Daoy (cell line): ENCODE measurements around the gene GFY. TPM values are rescaled to one million over a fixed set of nuclear protein-coding genes. Genes with fewer than 3 reads are reported as not detected.

Experiments used
- DNase-seq: peaks from one replicate; pipeline ENCODE4 v3.0.0-alpha.2; 2015; ENCODE audit warnings: low read depth
- total RNA-seq: library from RNA; depleted of rRNA; stranded (reverse); fragments of >200 nt; shearing (Covaris generic); gene quantifications from 2 replicates; pipeline ENCODE4 v1.2.3, GENCODE V29; 2014; rRNA removed

GFY gene, protein sequence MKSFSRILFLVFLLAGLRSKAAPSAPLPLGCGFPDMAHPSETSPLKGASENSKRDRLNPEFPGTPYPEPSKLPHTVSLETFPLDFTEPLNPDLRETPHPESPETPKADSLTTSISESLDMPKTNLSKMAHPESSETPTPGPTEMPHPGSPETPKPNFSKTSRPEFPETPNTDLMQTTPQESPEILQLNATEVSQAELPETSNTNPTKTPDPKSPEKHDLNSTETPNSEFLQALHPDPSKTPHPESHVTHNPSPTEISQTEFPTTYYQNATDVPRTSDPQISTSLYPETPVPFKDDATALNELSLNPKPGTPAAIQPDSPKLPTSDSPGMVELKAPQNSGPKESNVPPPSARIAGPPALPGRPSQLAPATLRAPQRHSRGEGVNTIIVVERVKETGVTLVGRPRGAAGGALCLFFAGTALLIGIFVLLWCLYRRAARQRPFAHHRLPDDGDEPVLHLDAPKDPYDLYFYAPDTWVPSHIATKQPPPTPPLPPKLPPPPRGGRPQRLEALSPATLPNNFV
- not detected in 2 replicates for total RNA-seq

DNA sequence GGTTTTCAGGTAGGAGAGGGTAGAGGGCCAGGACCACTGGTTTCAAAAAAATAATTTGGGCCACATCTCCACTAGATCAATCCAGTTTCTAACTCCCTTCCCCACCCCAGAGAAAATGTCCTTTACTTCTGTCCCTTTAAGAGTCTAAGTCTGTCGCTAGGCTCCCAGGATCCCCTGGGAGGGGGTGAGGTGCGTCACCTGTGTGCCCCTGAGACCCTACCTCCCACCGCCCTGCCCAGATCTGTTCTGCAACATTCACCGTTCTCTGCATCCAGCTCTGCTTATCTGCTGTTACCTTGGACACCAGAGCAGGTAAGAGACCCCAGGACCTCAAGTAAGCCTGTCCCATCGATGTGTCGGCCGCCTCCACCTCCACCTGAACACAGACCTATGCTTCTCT is at the start of gene GFY:
TSS of gene GFY (plus strand) at position 211 of the 400 bp plus-strand sequence. CDS start 1,043 bp downstream, outside the sequence.
- no peak for DNase-seq

DNA sequence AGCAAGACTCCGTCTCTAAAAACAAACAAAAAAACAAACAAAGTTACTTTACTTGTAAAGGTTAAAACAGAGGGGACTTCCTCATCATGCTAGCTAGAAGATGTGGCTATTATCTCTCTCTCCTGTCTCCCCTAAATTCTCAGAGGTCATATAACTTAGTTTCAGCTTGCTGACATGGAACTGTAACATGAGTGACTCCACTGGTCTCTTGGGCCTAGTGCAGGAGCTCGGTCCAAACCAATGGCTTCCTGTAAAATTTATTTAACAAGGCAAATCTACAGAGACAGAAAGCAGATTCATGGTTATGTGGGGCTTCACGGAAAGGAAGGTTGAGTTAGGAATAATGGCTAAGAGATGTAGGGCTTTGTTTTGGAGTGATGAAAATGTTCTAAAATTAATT is 46.7 kb upstream of the GFY start:
- DNase-seq, result no peak

DNA sequence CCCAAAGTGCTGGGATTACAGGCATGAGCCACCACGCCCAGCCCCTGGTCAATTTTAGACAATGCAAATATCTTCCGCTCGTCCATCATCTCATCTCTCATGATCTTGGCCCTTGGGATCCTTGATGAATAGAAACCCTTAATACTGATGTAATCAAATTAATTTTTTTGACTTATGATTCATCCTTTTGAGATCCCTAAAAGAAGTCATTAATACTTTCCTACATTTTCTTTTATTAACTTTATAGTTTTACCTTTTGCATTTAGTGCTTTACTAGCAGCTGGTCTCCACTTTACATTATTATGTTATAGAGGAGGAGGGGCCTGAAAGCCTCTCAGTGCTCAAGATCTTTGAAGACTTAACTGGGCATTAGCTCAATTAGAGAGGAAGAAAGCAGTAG is 44.8 kb upstream of the GFY start:
- DNase-seq, result no peak

DNA sequence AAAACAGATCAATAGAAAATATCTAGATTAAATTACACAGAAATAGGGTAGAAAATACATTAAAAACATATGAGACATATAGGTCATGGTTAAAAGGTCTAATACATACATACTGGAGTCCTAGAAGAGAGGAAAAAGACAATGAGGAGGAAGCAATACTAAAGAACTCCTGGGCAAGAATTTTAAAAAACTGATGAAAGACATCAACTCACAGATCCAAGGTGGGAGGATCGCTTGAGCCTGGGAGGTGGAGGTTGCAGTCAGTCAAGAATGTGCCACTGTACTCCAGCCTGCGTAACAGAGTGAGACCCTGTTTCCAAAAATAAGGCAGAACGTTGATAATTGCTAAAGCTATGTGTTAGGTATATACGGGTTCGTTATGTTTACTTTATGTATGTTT is 42.5 kb upstream of the GFY start:
- no peak for DNase-seq

DNA sequence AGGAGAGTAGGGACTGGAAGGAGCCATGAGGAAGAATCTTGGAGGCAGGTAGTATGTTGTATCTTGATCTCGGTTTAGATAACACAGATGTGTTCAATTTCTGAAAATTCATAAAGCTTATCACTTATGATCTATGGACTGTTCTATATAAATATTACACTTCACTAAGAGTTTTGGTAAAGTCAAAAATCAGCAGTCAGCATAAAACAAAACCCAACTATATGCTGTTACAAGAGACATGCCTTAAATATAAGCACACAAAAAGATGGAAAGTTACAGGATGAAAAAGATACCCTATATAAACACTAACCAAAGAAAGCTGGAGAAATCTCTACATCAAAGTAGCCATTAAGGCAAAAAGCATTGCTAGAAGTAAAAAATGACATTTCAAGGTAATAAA is 41.6 kb upstream of the GFY start:
- no peak for DNase-seq

DNA sequence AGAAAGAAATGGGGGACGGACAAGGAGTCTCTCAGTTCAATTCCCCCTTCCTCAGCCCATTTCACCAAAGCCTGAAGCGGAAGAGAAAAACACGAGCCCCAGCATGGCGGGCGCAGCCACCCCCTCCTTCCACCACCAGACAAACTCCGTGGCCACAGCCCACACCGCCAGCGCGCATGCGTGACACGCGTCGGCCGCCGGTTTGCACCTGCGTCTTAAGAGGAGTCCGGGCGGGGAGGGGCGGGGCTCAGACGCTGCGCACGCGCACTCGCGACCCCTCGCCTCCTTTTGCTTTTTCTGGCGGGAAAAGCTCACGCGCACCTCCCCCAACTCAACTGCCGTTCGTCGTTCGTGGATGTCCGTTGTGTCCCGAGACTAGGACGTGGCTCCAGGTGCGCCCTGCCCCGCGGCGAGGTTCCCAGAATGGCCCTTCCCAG is 37.2 kb upstream of the GFY start, which contains the start of gene KASH5:
TSS of gene KASH5 (plus strand) at position 314 of the 437 bp plus-strand sequence. CDS start 2,635 bp downstream, outside the sequence.
- no peak for DNase-seq

DNA sequence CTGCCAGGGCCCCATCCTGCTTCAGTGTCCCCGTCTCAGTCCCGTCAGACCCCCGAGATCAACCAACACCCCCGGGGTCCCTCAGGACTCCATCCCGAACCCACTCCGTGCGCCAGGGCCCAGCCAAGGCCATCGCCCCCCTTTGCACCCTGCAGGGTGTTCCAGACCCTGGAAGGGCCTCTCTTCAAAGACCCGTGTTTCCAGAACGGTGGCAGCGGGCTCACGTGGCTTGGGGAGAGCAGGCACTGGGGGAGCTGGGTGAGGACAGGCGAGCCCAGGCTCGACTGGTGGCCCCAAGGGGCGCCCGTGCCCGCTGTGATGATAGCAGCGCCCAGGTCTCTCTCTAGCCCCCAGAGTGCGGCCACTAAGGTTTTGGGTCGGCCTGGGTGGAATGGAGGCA is 35.8 kb upstream of the GFY start:
- DNase-seq, result no peak

DNA sequence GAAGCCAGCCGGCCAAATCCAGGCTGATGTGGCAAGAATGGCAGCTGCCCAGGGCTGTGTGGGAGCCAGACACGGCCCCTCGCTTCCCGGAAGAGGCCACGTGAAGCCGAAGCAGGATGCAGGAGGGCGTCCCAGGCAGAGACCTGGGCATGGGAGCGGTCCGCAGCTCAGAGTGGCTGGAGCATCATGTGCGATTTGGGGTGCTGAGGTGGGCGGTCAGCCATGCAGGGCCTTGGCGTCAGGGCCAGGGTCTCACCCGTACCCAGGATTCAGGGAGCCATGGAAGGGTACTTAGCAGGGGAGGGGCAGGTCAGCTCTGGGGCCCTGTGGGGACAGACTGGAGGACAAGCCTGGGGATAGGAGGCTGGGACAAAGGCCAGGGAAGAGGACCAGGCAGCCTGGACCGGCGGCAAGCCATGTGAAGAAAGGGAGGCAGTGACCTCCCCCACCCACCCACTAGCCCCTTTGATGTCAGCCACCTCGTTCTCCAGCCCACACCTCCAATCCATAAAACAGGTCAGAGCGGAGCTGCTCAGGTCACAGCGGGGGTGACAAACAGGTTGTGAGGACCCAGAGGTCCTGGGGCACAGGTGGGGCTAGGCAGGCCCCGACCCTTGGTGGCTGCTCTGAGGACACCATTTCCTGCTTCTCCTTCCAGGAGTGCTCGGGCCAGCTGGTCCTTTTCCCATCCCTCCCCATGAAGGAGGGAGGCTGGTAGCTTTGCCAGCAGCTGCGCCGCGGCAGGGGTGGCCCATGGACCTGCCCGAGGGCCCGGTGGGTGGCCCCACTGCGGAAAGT is 34.9 kb upstream of the GFY start:
- no peak for DNase-seq

DNA sequence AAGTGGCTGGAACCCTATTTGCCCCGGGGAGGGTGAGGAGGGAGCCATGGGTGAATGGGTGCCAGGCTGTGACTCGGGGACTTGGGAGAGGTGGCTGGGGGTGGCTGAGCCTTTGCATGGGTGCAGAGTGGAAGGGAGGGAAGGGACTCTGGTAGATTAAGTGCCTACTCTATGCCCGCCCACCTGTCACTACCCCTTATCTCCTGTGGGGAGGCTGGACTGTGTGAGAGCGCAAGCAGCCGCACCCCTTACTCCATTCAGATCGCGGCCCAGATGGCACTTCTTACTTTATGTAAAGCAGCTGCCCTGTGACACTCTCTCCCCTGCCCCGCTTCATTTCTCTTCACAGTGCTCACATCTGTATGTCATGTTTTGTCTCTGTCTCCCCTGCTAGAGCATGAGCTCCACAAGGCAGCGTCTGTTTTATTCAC is 34.2 kb upstream of the GFY start:
- no peak for DNase-seq

DNA sequence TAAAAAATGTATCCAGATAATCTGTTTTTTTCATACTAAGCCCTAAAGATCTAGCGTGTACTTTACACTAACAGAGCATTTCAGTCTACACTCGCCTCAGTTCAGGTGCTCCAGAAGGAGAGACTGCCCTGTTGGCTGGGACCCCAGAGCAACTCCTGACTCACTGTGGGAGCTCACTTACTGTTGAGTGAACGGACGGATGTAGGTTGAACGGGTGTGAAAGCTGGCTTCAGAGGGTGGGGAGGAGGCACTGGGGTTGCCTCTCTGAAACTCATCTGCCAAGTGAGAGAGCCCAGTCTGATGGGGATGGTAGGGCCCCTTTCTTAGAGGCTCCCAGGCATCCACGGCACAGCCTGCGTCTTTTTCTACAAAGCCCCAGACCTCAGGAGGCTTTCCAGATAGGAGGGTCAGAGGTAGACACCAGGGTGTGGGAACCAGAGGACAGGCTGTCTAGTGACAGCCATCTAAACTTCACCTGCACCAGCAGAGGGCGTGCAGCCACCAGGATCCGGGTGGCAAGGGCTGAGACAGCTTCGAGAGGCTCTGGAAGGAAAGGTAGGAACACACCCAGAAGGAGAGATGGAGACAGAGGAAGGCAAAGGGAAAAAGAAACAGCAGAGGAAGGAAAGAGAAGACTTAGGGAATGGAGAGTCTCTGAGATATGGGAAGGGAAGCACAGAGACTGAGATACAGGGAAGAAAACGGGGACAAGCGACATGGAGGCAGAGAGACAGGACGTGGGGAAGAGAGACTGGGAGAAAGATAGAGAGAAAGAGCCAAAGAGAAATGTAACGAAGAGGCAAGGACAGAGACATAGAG is 33.4 kb upstream of the GFY start:
- DNase-seq, result peak; percentile 87

DNA sequence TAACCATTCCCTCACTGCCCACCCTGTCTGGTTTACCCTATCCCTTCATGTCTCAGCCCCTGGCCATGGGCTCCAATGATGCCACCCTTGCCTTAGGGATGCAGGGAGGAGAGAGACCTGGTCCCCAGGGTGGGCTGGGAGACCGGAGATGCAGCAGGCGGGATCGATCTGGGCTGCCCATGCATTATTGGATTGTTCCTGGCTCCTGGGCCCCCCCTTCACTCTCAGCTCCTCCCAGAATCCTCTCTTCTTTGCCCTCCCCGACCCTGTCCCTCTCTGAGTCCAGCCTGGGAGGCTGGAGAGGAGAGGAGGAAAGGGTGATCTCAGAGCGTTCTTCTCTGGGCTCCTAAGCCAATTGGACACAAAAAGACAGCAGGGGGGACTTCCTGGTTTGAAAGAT is 31.3 kb upstream of the GFY start:
- no peak for DNase-seq

DNA sequence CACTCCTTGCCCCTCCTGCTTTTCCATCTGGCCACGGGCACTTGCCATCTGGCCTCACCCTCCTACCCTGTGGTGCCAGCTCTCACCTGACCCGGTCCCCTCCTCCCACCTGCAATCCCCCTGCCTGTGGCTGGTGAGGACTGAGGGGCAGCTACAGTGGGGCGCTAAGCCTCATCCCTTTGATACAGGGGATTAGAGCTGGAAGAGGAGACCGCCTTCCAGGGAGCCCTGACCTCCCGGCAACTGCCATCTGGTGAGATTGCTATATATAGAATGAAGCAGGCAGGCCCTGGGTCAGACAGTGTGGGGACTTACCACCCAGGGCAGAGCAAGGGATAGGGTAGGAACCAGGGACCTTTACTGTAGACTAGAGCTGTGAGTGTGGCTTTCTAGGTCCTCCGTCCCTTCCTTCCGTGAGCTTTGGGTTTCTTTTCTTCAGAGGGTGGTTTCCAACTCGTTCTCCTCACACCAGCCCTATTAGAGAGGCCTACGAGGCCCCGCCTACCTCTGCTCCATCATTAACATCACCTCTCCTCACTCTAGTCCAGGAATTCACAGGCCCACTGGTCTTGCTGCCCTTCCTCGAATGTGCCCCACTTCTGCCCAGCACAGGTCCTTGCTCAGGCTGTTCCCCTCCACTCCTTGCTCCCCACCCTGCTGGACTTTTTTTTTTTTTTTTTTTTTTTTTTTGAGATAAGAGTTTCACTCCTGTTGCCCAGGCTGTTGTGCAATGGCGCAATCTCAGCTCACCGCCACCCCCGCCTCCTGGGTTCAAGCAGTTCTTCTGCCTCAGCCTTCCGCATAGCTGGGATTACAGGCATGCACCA is 29.4 kb upstream of the GFY start:
- DNase-seq, result no peak

DNA sequence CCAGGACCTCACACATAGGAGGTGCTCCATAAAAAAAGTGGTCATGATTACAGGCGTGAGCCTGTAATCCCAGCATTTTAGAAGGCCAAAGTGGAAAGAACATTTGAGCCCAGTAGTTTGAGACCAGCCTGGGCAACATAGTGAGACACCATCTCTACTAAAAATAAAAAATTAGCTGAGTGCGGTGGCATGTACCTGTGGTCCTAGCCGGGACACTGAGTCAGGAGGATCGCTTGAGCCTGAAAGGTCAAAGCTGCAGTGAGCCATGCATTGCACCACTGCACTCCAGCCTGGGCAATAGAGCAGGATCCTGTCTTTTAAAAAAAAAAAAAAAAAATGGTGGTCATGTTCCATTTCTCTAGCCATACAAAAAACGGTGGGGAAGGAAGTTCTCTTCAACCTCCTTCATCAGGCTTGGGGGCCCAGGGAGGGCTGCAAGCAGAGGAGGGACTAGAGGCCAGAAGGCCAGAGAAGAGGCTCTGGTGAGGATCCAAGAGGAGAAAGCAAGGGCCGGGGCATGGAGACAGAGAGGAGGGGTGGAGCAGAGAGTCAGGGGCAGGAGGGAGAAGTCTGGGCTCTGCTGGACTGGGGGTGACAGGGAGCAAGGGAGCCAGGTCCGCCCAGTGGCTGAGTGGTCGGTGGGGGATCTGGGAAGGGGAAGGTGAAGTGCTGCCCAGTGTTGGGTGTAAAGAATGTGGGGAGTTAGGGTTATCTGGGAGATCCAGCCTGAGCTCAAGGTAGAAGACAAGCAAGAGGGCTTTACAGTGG is 28.3 kb upstream of the GFY start:
- no peak for DNase-seq

DNA sequence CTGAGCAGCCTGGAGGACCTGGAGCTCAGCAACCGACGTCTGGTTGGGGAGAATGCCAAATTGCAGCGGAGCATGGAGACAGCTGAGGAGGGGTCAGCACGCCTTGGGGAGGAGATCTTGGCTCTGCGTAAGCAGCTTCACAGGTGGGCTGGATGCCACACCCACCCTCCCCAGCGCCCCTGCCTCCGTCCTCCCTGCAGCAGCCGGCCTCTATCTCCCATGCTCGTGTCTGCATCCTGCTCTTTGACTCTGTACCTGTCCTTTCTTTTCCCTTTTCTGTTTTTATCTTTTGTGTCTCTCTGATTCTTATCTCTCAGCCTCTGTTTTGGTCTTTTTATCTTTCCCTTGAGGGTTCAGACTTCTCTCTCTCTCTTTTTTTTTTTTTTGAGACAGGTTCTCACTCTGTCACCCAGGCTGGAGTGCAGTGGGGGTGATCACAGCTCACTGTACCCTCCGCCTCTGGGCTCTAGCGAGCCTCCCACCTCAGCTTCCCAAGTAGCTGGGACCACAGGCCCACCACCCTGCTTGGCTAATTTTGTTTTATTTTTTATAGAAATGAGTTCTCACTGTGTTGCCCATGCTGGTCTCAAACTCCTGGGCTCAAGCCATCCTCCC is 27.1 kb upstream of the GFY start:
- DNase-seq, result no peak

DNA sequence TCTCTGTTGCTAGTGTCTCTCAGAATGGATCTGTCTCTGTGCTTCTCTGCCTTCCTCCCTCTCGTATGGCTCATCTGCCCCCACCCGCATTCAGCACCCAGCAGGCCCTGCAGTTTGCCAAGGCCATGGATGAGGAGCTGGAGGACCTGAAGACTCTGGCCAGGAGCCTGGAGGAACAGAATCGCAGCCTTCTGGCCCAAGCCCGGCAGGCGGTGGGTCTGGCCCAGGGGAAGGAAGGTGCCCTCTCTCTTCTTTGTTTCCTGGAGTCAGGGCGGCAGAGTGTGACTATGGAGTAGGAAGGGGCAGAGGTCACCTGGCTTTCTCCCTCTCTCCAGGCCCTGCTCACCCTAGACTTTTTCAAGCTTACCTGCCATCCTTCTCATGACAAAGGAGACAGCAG is 26.3 kb upstream of the GFY start:
- DNase-seq, result no peak

DNA sequence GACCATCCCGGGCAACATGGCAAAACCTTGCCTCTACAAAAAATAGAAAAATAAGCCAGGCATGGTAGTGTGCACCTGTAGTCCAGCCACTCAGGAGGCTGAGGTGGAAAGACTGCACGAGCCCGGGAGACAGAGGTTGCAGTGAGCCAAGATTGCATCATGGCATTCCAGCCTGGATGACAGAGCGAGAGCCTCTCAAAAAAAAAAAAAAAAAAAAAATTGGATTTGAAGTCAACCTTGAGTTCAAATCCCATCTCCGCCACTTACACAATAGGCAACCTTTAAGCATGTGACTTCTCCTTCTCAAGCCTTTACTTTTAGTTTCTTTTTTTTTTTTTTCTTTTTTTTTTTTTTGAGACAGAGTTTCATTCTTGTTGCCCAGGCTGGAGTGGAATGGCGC is 25.2 kb upstream of the GFY start:
- DNase-seq, result no peak

DNA sequence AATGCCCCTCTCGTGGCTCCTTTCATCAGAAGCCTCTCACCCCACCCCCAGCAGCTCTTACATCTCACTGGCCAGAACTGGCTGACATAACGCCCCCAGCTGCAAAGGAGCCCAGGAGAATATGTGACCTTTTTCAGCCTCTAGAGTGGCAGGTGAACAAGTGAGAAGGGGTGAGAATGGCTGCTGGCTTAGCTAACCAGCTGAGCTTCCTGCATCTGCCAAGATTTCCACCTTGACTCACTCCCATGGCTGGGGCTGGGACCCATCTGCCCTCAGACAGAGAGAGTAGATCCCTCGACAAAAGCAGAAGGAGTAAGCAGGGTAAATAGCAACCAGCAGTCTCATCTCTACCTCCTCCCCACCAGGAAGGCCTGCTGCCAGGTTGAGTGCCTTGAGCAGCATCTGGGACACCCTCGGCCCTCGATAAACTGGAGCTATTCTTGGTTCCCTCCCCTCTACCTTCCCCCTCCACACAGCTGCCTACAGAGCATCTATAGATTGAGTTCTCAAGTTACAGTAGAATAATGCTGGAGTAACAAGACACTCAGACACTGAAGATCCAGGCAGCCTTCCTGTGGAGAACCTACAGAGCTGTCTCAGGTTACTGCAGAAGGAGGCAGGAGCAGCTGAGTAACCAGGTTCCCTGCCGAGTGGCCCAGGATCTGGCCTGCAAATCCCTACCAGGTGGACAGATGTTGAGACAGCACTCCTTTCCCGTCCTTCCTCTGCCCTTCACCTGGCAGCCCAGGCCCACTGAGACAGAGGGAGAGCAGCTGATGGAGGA is 21.6 kb upstream of the GFY start:
- DNase-seq, result peak; percentile 38

DNA sequence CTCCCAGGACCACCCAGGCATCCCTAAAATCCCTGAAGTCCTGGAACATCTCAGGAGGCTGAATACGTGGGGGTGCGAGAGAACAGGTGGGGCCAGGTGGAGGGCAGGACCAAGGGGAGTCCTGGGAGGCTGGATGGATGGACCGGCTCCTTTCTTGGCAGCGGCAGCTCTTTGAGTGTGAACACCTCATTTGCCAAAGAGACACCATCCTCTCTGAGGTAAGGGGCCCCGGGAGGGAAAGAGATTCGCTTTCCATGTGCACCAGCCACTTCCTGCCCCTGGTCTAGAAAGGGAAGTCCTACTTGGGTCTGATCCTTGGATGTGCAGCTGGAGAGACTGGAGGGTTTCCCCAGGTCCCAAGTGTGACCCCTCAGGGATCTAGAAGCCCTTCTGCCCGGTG is 18.1 kb upstream of the GFY start:
- no peak for DNase-seq

DNA sequence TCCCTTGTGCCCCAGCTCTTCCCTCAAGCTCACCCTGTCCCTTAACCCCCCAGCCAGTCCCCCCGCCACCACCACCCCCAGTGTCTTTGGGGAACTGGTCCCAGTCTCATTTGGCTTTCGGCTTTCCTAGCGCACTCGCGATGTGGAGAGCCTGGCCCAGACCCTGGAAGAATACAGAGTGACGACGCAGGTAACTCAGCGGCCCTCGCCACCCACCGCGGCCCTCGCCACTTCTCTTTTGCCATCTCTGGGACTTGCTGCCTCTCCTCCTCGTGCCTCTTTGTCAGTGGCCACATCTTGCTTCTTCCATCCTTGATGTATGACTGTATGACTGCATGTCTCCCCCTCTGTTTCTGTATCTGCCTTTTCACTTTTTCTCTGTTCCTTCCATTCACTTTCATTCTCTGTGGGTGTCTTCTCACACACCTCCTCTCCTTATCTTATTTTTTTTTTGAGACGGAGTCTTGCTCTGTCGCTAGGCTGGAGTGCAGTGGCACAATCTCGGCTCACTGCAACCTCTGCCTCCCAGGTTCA is 17.6 kb upstream of the GFY start:
- no peak for DNase-seq
